ENCODE results near the gene UNC5C.

The UNC5C gene

GRCh38 chr4:95517576-95518345 is 31.0 kb downstream of the UNC5C start:
- Histone ChIP-seq H3K4me1 (ENCODE audit: insufficient read depth, low read length) (no peaks in the 10 kb centered on the region), H3K9me3 (ENCODE audit: control insufficient read depth, insufficient read depth, low read length) (no peaks in the 10 kb centered on the region)

DNA sequence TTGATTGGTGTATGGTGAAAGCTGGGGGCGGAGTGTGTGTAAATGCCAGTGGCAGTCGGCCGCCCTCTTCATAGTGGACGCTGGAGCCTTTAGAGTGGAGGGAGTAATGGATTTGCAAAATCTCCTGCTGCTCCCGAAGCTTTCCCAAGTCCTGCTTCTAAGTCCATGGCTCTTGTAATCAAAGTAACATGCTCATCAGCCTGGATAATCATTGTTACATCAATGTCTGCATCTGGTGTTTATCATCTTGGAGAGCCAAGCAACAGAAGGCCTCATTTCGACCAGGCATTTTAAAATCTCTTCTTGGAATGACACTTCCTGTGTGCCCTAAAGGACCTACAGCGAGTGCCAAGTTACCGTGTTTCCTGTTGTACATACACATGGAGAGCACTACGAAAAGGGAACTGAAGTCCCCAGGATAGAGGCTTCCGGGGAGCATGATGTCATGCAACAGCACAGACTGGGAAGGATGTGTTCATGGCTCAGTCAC is 32.2 kb downstream of the UNC5C start:
- Histone ChIP-seq H3K4me1 (ENCODE audit: insufficient read depth, low read length) (no peaks in the 10 kb centered on the region), H3K9me3 (ENCODE audit: control insufficient read depth, insufficient read depth, low read length) (no peaks in the 10 kb centered on the region), H3K9ac (ENCODE audit: low read depth, low read length) (no peak overlapping the region), H3K36me3 (ENCODE audit: insufficient read depth, low read length) (no peaks in the 10 kb centered on the region)

More at GRCh38 chr4:95517576-95518345, 31.0 kb downstream of the UNC5C start:
- H3K9ac ChIP-seq (ENCODE audit: low read depth, low read length) = no peak overlapping the region
- H3K36me3 ChIP-seq (ENCODE audit: insufficient read depth, low read length) = no peaks in the 10 kb centered on the region

- H3K9ac ChIP-seq (ENCODE audit: low read depth, low read length) = no peak overlapping the region
- no peaks in the 10 kb centered on the region for H3K9me3 ChIP-seq (ENCODE audit: control insufficient read depth, insufficient read depth, low read length)
- H3K4me1 ChIP-seq (ENCODE audit: insufficient read depth, low read length) = no peaks in the 10 kb centered on the region
- no peaks in the 10 kb centered on the region for H3K36me3 ChIP-seq (ENCODE audit: insufficient read depth, low read length)
These were observed 33.2 kb downstream of the UNC5C start for GRCh38 chr4:95515589-95515988.

DNA sequence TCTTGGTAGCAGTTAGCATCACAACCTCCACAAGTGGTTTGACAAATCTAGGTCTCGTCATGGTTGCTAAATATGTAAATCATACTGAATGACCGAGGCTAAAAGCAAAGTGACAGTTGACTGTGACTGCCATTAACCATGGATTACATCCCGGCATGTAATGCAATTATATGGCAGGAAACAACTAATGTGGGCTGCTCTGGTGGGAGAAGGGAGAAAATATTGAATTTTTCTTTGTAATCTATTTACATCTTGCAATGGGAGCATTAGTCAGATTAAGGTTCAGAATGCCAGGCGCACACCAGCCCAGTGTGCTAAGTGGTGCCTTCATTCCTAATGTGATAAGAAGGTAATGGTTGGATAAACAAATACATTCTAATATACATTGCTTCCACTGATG is 35.8 kb downstream of the UNC5C start:
- Histone ChIP-seq H3K9me3 (ENCODE audit: control insufficient read depth, insufficient read depth, low read length) (no peaks in the 10 kb centered on the region), H3K36me3 (ENCODE audit: insufficient read depth, low read length) (no peaks in the 10 kb centered on the region), H3K4me1 (ENCODE audit: insufficient read depth, low read length) (no peaks in the 10 kb centered on the region), H3K9ac (ENCODE audit: low read depth, low read length) (no peak overlapping the region)

DNA sequence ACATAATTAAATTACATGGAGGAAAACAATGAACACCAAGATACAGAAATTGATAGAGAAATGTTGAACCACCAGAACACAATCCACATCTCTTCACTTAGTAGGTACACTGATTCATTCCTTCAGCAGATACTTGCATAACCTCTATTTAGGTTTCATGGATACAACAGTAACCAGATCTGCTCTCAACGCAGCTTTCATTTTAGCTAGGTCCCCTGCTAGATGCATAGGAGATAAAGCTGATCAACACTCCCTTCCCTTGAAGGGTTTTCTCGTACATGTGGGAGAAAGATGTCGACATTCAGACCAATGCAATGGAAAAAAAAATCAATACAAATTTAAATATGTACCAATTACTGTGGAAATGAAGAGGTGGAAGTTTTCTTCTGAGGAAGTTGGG is 37.3 kb downstream of the UNC5C start:
- Histone ChIP-seq H3K9me3 (ENCODE audit: control insufficient read depth, insufficient read depth, low read length) (no peaks in the 10 kb centered on the region), H3K9ac (ENCODE audit: low read depth, low read length) (no peak overlapping the region), H3K4me1 (ENCODE audit: insufficient read depth, low read length) (peaks cover 5% of the 10 kb centered on the region; the same call in 1 of the 2 replicates), H3K36me3 (ENCODE audit: insufficient read depth, low read length) (no peaks in the 10 kb centered on the region)

GRCh38 chr4:95510877-95511276 is 37.9 kb downstream of the UNC5C start:
- Histone ChIP-seq H3K36me3 (ENCODE audit: insufficient read depth, low read length) (no peaks in the 10 kb centered on the region), H3K9me3 (ENCODE audit: control insufficient read depth, insufficient read depth, low read length) (no peaks in the 10 kb centered on the region), H3K4me1 (ENCODE audit: insufficient read depth, low read length) (peaks cover 5% of the 10 kb centered on the region; the same call in 1 of the 2 replicates), H3K9ac (ENCODE audit: low read depth, low read length) (no peak overlapping the region)

DNA sequence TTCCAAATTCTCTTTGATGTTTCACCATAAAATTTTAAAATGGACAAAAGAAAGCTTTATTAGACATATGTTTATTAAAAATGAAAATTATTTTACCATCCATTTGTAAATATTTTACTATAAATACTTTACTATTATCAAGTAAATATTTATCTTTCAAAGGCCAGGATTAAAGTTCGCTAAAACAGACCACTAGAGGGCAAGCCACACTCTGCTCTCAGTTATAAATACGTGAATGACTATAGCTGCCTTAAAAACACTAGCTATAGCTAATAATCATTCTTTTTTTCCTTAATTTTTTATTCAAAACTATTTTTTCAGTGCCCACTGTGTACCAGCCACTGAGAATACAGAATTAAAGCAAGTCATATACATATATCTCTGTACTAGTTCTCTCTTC is 38.6 kb downstream of the UNC5C start:
- Histone ChIP-seq H3K9ac (ENCODE audit: low read depth, low read length) (no peak overlapping the region), H3K4me1 (ENCODE audit: insufficient read depth, low read length) (peaks cover 7% of the 10 kb centered on the region; the same call in 1 of the 2 replicates), H3K36me3 (ENCODE audit: insufficient read depth, low read length) (no peaks in the 10 kb centered on the region), H3K9me3 (ENCODE audit: control insufficient read depth, insufficient read depth, low read length) (no peaks in the 10 kb centered on the region)

- Histone ChIP-seq H3K36me3 (ENCODE audit: insufficient read depth, low read length) (no peaks in the 10 kb centered on the region), H3K4me1 (ENCODE audit: insufficient read depth, low read length) (peaks cover 10% of the 10 kb centered on the region; the same call in 1 of the 2 replicates), H3K9me3 (ENCODE audit: control insufficient read depth, insufficient read depth, low read length) (no peaks in the 10 kb centered on the region), H3K9ac (ENCODE audit: low read depth, low read length) (no peak overlapping the region)
These were observed 40.4 kb downstream of the UNC5C start for GRCh38 chr4:95508421-95508820.

DNA sequence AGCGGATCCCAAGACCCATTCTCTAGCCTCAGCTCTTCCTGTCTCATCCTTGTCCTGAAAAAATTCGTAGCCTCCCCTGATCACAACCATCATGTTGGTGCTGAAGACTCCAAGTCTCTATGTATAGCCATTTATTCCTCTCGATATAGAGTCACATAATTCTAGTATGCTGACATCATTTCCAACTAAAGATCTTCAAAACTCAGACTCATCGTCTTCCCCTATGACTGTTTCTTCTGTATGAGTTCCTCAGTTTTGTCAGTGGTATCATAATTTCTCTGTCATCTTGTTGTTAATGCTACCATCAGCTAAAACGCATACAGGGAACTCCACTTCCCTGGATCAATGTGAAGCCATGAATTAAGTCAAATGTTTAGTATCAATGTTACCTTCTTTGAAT is 41.2 kb downstream of the UNC5C start:
- no peak overlapping the region for H3K9ac ChIP-seq (ENCODE audit: low read depth, low read length)
- no peaks in the 10 kb centered on the region for H3K9me3 ChIP-seq (ENCODE audit: control insufficient read depth, insufficient read depth, low read length)
- no peaks in the 10 kb centered on the region for H3K36me3 ChIP-seq (ENCODE audit: insufficient read depth, low read length)
- peaks cover 10% of the 10 kb centered on the region; the same call in 1 of the 2 replicates for H3K4me1 ChIP-seq (ENCODE audit: insufficient read depth, low read length)

DNA sequence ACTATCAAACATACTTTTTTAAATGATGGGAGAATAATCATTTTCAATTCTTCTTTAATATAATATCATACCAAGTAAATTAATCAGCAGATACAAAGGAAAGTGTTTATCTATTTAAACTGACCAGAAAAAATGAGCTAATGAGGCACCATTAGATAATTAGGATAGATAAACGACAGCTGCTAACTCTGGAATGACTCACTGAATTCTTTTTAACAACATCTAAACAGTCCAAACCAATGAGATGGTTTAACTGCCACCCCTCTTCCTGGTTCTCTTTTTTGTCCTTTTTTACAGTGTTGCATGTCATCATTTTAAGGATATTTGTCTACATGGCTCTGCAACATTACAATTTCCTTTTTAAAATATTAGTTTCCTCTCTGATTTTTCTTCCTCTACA is 41.6 kb downstream of the UNC5C start:
- Histone ChIP-seq H3K9me3 (ENCODE audit: control insufficient read depth, insufficient read depth, low read length) (no peaks in the 10 kb centered on the region), H3K36me3 (ENCODE audit: insufficient read depth, low read length) (no peaks in the 10 kb centered on the region), H3K9ac (ENCODE audit: low read depth, low read length) (no peak overlapping the region), H3K4me1 (ENCODE audit: insufficient read depth, low read length) (peaks cover 10% of the 10 kb centered on the region; the same call in 1 of the 2 replicates)

DNA sequence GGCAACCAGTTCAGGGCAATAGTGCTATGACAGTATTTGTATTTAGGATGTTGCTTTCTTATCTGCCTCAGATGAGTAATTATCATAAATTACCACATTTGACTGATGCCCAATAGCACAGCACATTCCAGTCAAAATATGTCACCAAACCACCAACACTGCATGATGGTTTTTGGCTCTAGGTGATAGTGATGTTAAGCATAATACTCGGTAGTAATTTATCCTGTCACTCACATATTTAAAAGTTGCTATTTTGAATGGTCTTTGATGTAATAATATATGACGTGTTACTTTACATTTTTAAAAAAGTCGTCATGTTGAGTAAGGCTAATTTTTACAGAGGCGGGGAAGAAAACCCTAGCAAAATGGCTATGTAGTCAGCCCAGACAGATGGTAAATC is 42.5 kb downstream of the UNC5C start:
- Histone ChIP-seq H3K9me3 (ENCODE audit: control insufficient read depth, insufficient read depth, low read length) (no peaks in the 10 kb centered on the region), H3K36me3 (ENCODE audit: insufficient read depth, low read length) (no peaks in the 10 kb centered on the region), H3K4me1 (ENCODE audit: insufficient read depth, low read length) (peaks cover 10% of the 10 kb centered on the region; the same call in 1 of the 2 replicates), H3K9ac (ENCODE audit: low read depth, low read length) (no peak overlapping the region)

- Histone ChIP-seq H3K36me3 (ENCODE audit: insufficient read depth, low read length) (no peaks in the 10 kb centered on the region), H3K9ac (ENCODE audit: low read depth, low read length) (no peak overlapping the region), H3K4me1 (ENCODE audit: insufficient read depth, low read length) (peaks cover 10% of the 10 kb centered on the region; the same call in 1 of the 2 replicates), H3K9me3 (ENCODE audit: control insufficient read depth, insufficient read depth, low read length) (no peaks in the 10 kb centered on the region)
These were observed 43.0 kb downstream of the UNC5C start for GRCh38 chr4:95505799-95506198.

DNA sequence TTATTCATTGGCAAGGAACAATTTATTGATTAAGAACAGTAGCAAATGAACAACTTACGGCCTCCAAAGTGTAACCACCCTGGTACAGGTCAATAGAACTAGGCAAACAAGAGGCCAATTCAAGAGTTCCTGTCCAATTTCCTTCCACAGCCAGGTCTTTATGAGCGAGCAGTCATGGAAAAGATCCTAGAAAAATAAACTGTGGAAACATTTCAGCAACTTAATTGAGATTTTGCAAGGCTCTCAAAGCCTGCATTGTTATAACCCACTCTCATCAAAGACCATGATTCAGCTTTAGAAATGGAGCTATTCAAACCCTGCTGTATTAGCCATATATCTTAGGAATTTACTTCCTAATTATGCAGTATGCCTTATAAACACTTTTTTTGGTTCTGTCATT is 43.6 kb downstream of the UNC5C start:
- Histone ChIP-seq H3K9ac (ENCODE audit: low read depth, low read length) (no peak overlapping the region), H3K4me1 (ENCODE audit: insufficient read depth, low read length) (peaks cover 10% of the 10 kb centered on the region; the same call in 1 of the 2 replicates), H3K36me3 (ENCODE audit: insufficient read depth, low read length) (no peaks in the 10 kb centered on the region), H3K9me3 (ENCODE audit: control insufficient read depth, insufficient read depth, low read length) (no peaks in the 10 kb centered on the region)

DNA sequence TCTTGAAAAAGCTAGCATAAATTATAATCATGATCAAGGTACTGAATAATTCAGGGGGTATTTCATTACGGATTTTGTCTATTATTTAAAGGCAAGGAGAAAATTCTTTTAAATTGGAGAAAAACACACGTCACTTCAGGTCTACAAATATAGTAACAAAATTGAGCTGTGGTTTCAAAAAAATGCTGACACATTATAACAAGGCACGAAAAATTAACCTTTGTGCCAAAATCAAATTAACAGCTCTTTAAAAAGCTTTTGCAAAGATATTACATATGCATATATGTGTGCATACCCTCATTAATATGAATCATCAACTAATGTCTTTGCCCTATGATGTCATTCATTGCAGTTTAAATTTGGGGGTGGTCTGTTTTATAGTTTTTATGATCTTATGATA is 44.3 kb downstream of the UNC5C start:
- Histone ChIP-seq H3K36me3 (ENCODE audit: insufficient read depth, low read length) (no peaks in the 10 kb centered on the region), H3K9ac (ENCODE audit: low read depth, low read length) (no peak overlapping the region), H3K9me3 (ENCODE audit: control insufficient read depth, insufficient read depth, low read length) (no peaks in the 10 kb centered on the region), H3K4me1 (ENCODE audit: insufficient read depth, low read length) (peaks cover 10% of the 10 kb centered on the region; the same call in 1 of the 2 replicates)

DNA sequence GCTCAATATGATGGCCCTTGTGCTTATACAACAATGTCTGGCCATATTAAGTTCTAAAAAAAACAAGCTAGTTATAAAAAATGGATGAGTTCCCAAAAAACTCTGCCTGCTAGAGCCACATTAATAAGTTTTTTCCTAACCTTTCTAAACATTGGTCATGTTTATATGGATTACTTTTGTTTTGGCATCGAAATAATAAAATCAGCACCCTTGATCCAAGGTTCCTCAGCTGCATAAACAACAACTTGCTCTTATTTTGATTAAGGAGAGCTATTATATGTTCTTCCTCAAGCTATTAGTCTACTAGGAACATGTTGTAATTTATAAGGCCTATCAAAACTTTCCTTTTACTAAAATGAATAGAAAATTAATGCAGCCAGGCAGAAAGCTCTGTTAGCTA is 48.4 kb downstream of the UNC5C start:
- Histone ChIP-seq H3K36me3 (ENCODE audit: insufficient read depth, low read length) (no peaks in the 10 kb centered on the region), H3K9me3 (ENCODE audit: control insufficient read depth, insufficient read depth, low read length) (no peaks in the 10 kb centered on the region), H3K4me1 (ENCODE audit: insufficient read depth, low read length) (peaks cover 5% of the 10 kb centered on the region; the same call in 1 of the 2 replicates), H3K9ac (ENCODE audit: low read depth, low read length) (no peak overlapping the region)

Measured in ES-I3 (cell line).